Loucy (cell line): ENCODE measurements around the gene IFITM1.
"Not testable (repeated sequence)": the region's sequence is repeated elsewhere in the genome, so short reads cannot be mapped to it uniquely, and the experiment has no call there.

ENCODE experiments used
- CTCF ChIP-seq: fragments of 200-600 bp; sonication (generic); conservative IDR thresholded peaks from 2 replicates; pipeline ENCODE4 v1.5.1; 2014; ENCODE audit warnings: mild to moderate bottlenecking, antibody characterized with exemption, low read length
- EZH2phosphoT487 ChIP-seq: fragments of 200-600 bp; IDR thresholded peaks from 2 replicates; pipeline ENCODE4 v1.6.1; 2018; ENCODE audit warnings: antibody characterized with exemption, mild to moderate bottlenecking, moderate library complexity, borderline replicate concordance

GRCh38 chr11:307766-308708 lies 5.8 kb upstream of the IFITM1 start, which contains the start of gene IFITM2:
- TF ChIP-seq EZH2phosphoT487: not testable (repeated sequence)
- peak; percentile 41 for TF ChIP-seq CTCF
